GM19238 (cell line): ENCODE results near the gene TMEM242.

ENCODE experiments used
- DNase-seq: peaks from one replicate; pipeline ENCODE4 v3.0.0; 2011; ENCODE audit warnings: low spot score; ENCODE audit not compliant: insufficient read length

Gene TMEM242

GRCh38 chr6:157271911-157272310 lies 51.4 kb downstream of the TMEM242 start:
- no peak for DNase-seq

GRCh38 chr6:157271441-157271840 lies 51.9 kb downstream of the TMEM242 start:
- DNase-seq, result no peak

- no peak for DNase-seq
Measured at GRCh38 chr6:157270916-157271315, 52.4 kb downstream of the TMEM242 start.

- no peak for DNase-seq
Measured at GRCh38 chr6:157270308-157270707, 53.0 kb downstream of the TMEM242 start.

DNA sequence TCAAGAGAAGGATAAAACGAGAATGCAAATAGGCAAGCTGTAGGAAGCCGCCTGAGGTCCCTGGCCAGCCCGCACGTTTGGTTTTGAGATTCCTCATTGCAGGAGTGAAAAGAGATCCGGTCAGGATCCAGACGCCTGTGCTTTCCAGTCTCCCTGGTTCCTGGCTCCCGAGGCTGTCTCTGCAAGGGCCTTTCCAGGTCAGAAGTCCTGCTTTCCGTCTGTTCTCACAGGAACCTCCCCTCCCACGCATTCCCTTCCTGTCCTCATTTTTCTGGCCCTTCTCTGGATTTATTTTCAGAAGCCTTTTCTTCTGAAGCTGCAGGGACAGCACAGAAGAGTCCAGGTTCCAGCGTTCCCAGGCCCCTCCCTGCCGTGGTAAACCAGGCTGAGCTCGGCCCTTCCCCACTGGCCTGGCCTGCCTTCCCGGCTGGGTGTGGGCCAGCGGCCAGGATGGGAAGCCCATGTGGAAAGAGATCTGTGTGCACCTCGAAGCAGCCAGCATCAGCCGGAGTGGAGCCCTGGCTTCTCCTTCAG lies 54.0 kb downstream of the TMEM242 start:
- DNase-seq, result no peak

GRCh38 chr6:157268835-157269234 lies 54.5 kb downstream of the TMEM242 start:
- DNase-seq, result no peak

- DNase-seq, result no peak
Measured at GRCh38 chr6:157268396-157268795, 54.9 kb downstream of the TMEM242 start.

GRCh38 chr6:157267654-157268053 lies 55.7 kb downstream of the TMEM242 start:
- DNase-seq, result no peak

DNA sequence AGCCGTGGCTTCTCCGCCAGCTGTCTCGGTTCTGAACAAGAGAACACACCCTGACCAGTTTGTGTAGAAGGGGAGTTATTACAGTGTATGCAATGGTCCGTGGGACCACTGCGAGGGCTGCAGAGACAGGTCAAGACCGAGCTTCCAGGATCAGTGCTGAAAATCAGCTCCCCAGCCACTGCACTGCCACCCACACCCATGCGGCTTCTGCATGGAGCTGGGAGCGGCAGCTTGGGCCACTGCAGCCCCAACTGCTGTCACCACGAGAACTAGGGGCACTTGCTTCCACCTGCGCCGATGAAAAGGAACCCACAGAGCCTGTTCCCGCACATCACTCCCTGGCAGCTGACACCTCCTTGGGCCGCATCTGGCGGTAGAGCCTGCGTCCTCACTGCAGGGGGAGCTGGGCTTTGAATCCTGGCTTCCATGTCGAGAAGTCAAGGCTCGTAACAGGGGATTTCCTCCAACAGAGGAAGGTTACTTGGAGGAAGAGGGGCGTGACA lies 56.2 kb downstream of the TMEM242 start:
- no peak for DNase-seq

DNA sequence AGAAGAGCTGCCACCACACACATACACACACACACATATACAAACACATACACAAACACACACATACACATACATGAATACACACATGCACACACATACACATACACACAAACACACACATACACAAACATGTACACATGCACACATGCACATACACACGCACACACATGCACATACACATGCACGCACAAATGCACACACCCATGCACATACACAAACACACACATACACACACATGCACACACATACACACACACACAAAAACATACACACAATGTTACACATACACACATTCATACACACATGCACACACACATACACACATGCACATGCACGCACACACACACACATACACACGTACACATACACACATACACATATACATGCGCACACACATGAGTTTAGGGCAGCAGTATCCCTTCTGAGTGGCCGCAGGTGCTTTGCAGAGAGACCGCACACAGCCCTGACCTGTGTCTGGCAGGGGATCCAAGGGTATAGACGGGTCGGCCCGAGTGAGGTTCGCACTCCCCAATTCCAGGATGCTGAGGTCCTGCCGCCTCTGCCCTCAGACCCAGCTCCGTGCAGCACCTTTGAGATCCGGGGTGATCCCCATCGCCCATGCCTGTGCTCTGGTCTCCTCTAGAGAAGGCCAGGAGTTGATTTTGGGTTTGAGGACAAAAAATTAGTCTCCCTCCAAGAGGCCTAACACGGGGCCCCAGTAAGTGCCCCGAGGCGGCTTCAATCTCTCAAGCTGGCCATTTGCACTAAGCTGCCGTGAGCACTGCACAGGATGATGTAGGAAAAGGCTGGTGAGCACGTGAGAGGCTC lies 56.8 kb downstream of the TMEM242 start:
- DNase-seq, result no peak

DNA sequence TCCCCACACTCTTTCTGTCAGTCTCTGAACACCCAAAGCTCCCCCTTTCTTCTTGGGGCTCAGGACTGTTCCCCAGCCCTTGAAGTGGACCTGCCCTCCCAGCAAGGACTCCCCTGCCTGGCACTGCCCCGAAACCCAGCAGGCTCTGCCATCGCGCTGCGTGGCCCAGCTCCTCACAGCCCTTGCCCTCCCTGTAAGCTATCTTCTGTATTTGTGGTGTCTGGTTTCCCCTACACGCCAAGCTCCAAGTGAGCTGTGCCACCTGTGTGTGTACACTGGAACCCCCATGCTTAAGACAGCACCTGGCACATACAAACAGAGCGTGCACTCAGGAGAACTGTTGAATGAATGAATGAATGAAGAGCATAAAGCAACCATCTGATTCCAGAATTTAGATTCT lies 57.7 kb downstream of the TMEM242 start:
- no peak for DNase-seq

- DNase-seq, result no peak
Measured at GRCh38 chr6:157265186-157265585, 58.1 kb downstream of the TMEM242 start.

DNA sequence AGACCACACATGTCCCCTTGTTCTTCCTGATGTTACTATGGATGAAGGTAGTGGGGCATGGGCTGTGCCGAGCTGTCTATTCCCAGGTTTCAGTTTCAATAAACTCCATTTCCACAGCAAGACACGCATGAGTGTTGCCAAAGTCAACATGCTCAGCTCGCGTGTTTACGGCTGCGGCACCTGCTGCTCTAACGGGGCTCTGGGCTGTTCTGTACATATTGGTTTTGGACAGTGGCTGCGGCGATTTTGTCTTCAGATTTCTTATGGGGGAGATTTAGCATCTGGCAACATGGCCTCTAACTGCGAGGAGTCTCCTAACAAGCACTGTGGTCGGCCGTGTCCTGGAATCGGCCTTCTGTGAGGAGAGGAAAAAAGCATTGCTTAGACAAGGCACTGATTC lies 58.6 kb downstream of the TMEM242 start:
- no peak for DNase-seq

DNA sequence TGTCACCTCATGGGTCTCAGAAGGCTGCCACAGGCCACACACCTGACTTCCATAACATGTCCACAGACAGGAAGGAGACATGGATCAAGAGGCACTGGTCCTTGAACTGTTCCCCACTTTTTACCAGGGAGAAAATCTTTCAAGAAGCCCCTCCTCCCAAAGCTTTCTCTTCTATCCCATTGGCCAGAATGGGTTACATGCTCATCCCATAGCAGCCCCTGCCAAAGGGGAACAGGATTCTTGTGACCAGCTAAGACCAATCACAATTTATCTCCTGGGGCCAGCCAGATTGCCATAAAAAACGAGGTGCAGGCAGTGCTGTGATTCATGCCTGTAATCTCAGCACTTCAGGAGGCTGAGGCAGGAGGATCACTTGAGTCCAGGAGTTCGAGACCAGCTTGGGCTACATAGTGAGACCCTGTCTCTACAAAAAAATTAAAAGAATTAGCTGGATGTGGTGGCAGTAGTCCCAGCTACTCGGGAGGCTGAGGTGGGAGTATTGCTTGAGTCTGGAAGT lies 59.4 kb downstream of the TMEM242 start:
- DNase-seq, result no peak

DNA sequence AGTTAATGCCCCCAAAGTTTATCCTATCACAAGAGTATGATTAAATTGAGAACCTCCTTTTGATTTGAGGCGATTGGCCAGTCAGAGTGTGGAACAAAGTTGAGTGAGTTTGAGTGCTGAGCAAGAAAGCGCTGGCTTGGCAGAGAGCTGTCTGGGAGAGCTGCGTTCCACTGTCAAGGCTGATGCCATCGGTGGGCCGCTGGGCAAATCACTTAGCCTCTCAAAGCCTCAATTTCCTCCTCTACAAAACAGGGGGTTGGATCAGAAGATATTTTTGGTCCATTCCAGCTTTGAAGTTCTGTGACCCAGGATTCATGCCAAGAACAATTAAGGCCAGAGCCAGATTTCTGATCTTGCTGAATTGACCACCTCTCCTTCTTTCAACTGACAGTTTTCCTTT lies 60.2 kb downstream of the TMEM242 start:
- DNase-seq, result no peak

DNA sequence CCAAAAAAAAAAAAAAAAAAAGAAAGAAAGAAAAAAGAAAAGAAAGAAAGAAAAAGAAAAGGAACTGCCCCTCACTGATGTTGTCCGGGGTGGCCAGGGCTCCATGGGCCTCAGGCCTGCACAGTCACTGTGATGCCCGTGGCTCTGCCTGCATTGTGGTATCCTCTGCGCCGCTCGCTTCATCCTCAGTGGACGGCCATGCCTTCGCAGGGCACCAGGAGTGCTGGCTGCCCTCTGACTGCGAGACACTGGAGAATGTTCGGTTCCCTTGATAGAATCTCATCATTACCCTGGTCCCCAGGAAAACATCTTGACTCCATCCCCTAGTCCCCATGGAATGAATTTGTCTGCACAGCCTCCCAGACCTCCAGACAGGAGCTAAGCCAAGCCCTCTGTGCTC lies 61.7 kb downstream of the TMEM242 start:
- DNase-seq, result no peak

DNA sequence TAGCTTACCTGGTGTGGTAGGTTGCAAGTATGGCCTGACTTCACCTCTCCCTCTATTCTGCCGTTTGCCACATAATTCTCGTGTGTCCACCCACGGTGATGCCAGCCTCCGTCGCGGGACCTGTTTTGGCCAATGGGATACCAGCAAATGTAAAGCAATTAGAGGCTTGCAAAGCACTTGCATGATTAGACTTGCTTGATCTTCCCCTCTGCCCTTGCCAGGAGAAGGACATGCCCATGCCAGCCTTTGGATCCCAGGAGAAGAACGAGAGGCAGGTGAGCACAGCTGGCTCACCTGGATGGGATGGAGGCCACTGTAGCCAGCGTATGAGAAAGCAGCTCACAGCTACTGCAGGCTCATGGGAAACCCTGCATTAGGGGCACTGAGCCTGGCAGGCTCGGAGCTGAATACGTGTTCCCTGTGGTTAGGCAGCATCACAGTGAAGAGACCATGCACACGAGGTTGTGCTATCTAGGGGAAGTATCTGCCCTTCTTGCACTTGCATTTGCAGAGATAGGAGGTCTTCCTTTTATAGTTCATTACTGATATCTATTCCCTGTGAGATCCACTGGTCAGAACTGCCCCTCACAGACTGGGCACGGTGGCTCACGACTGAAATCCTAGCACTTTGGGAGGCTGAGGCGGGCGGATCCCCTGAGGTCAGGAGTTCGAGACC lies 62.4 kb downstream of the TMEM242 start:
- DNase-seq, result no peak

GRCh38 chr6:157259443-157259842 lies 63.9 kb downstream of the TMEM242 start:
- no peak for DNase-seq

GRCh38 chr6:157258878-157259277 lies 64.4 kb downstream of the TMEM242 start:
- no peak for DNase-seq

DNA sequence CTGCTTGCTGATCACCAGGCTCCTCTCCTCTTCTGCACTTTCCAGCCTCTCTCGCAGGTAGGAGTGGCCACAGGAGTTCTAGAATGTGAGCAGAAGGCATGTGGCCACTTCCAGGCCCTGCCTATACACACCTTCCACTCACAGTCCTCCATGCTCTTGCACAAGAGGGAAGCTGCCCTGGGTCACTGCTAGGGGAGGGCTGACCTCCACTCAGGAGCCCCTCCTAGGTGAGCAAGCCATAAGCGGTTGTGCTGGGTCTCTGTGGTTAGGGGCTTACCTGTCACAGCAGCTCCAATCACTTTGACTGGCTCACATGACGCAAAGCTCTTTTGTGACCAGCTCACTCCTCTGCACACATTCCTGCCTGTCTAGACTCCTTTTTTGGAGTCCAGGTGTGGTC lies 68.2 kb downstream of the TMEM242 start:
- DNase-seq, result no peak

- DNase-seq, result no peak
Measured at GRCh38 chr6:157254538-157254937, 68.8 kb downstream of the TMEM242 start.

DNA sequence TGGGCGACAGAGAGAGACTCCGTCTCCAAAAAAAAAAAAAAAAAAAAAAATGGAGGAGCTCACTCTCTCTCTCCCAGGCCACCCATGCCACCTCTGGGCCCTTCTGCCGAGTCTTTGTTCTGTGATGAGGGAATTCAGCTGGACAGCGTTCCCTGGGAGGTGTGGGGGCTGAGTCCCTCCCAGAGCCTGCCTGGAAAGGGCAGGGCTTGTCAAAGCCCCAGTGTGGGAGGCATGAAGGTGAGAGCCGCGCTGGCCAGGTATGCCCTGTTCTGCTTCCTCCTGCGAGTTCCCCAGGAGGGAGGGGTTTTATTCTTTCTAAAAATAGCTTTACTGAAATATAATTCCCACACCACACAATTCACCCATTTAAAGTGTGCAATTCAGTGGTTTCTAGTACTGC lies 69.6 kb downstream of the TMEM242 start:
- no peak for DNase-seq
